Measurements from ENCODE around the gene MRPL38.
"Not testable (repeated sequence)": the region's sequence is repeated elsewhere in the genome, so short reads cannot be mapped to it uniquely, and the experiment has no call there.

Gene MRPL38

GRCh38 chr17:75872434-75873351 is 32.0 kb downstream of the MRPL38 start:
- no peak overlapping the region for H3K4me3 ChIP-seq (ENCODE audit: low read depth, low read length)
- no peak for TF ChIP-seq CTCF (conservative IDR thresholded peaks at IDR 0.05; ENCODE audit: low read depth, low read length)
- DNase-seq (ENCODE audit: low read depth), result peak; percentile 86

- DNase-seq (ENCODE audit: low read depth); H3K4me3 ChIP-seq (ENCODE audit: low read depth, low read length): not testable (repeated sequence)
Measured at GRCh38 chr17:75870228-75870627, 34.5 kb downstream of the MRPL38 start.

- TF ChIP-seq CTCF (conservative IDR thresholded peaks at IDR 0.05; ENCODE audit: low read depth, low read length), result no peak
- H3K4me3 ChIP-seq (ENCODE audit: low read depth, low read length), result no peak overlapping the region
- no peak for DNase-seq (ENCODE audit: low read depth)
Measured at GRCh38 chr17:75869282-75870141, 35.2 kb downstream of the MRPL38 start.

- not testable (repeated sequence) for H3K4me3 ChIP-seq (ENCODE audit: low read depth, low read length); DNase-seq (ENCODE audit: low read depth)
Measured at GRCh38 chr17:75868730-75869281, 35.9 kb downstream of the MRPL38 start.

- DNase-seq (ENCODE audit: low read depth); H3K4me3 ChIP-seq (ENCODE audit: low read depth, low read length): not testable (repeated sequence)
Measured at GRCh38 chr17:75865404-75866188, 39.1 kb downstream of the MRPL38 start.

GRCh38 chr17:75864887-75865286 is 39.8 kb downstream of the MRPL38 start:
- not testable (repeated sequence) for H3K4me3 ChIP-seq (ENCODE audit: low read depth, low read length); DNase-seq (ENCODE audit: low read depth)

- DNase-seq (ENCODE audit: low read depth), result peak; percentile 97
- no peak overlapping the region for H3K4me3 ChIP-seq (ENCODE audit: low read depth, low read length)
- no peak for TF ChIP-seq CTCF (conservative IDR thresholded peaks at IDR 0.05; ENCODE audit: low read depth, low read length)
Measured at GRCh38 chr17:75864448-75864871, 40.2 kb downstream of the MRPL38 start.

GRCh38 chr17:75861927-75862317 is 42.8 kb downstream of the MRPL38 start:
- no peak for DNase-seq (ENCODE audit: low read depth)
- no peak for TF ChIP-seq CTCF (conservative IDR thresholded peaks at IDR 0.05; ENCODE audit: low read depth, low read length)

GRCh38 chr17:75859358-75859757 is 45.3 kb downstream of the MRPL38 start:
- not testable (repeated sequence) for H3K4me3 ChIP-seq (ENCODE audit: low read depth, low read length); DNase-seq (ENCODE audit: low read depth)

More at GRCh38 chr17:75861927-75862317, 42.8 kb downstream of the MRPL38 start:
- H3K4me3 ChIP-seq (ENCODE audit: low read depth, low read length), result no peak overlapping the region

Measured in choroid plexus epithelial cell (primary cell).